Adipose tissue (tissue), 3 donors: ENCODE results near the gene CDK4. TPM values are rescaled to one million over a fixed set of nuclear protein-coding genes. Genes with fewer than 3 reads are reported as not detected.

Experiments
- H3K27ac ChIP-seq: one replicate; pipeline ENCODE4 v1.5.1; 2013; ENCODE audit warnings: low read depth, low read length
- WGBS, 3 donors: extraction: QIAGEN DNeasy Blood & Tissue Kit; methylation state at CpG; one replicate each; pipeline ENCODE4 v1.1.7; 2013; 5-methylcytosine and 5-hydroxymethylcytosine counted together
- polyA plus RNA-seq, 3 donors: library from polyadenylated mRNA; stranded (reverse); fragments of 200-250 nt; gene quantifications; one replicate each; pipeline ENCODE4 v1.2.3, GENCODE V29; 2013
- donor health status: healthy with polysubstance abuse.
- donor health status: Bipolar disorder and iron deficiency.
- donor health status: healthy.

CDK4 gene
- 10 to 100 TPM; 50.9 to 96.4 (median 73.9) TPM for polyA plus RNA-seq

- H3K27ac ChIP-seq, result no peak within 1 kb of the TSS
- 0 to 1% (median 1%) methylated on average over 58 of the region's 58 CpGs for WGBS, 3 donors
Observed at GRCh38 chr12:57751788-57752667, at the start of gene CDK4. TSS of gene CDK4 (minus strand) at chr12:57752310. CDS start at chr12:57751717, 593 bp downstream.

DNA sequence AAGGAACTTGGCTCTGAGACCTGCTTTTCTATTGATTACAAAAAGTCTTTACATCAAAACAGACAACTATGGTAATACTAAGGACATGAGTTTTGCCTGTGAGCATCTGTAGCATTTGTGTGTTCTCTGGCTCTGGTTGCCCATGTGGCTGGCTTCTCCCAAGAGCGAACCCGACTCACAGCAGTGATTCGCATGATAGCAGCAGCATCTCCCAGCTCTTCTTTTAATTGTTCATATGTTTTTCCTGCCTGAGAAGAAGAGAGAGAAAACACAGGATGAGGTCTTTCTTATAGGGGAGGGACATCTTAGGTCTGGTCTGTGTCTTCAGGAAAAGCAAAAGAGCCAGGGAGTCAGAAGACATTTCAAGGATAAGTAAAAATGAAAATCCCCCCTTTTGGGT lies 48.9 kb upstream of the CDK4 start:
- H3K27ac ChIP-seq, result no peak overlapping the region
- WGBS, 3 donors, result 93 to 97% (median 97%) methylated on average over 3 of the region's 3 CpGs

GRCh38 chr12:57797933-57798332 lies 45.8 kb upstream of the CDK4 start:
- H3K27ac ChIP-seq, result no peak overlapping the region
- 91 to 96% (median 94%) methylated on average over 1 of the region's 1 CpG for WGBS, 3 donors

DNA sequence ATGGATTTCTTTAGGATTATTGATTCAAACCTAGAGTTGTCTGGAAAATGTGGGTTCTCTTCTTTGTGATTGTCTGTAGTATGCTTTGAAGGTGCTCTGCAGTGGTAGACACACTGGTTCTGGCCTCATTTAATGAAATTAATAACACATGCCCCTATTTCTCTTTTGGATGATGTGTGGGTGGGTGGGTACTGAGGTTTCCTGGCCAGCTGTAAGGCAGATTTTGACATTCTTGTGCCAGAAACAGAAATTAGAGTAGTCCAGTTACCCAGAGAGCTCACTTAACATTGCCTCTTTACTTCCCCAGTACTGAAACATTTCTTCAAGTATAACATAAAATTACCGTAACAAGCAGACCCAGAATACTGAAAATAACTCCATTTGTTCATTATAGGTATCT lies 44.9 kb upstream of the CDK4 start:
- WGBS, 3 donors, result 90 to 98% (median 97%) methylated on average over 1 of the region's 1 CpG
- no peak overlapping the region for H3K27ac ChIP-seq

DNA sequence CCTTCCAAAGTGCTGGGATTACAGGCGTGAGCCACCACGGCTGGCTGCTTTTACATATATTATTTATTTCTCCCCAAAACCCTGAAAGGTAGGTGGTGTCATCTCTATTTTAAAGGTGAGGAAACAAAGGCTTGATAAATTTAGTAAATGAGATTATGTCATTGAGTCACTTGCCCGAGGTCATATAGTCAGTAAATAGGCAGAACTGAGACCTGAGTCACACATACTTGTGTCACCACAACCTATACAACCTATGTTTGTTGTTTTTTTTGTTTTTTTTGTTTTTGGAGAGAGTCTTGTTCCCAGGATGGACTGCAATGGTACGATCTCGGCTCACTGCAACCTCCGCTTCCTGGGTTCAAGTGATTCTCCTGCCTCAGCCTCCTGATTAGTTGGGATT lies 43.2 kb upstream of the CDK4 start:
- 91 to 94% (median 92%) methylated on average over 6 of the region's 6 CpGs for WGBS, 3 donors

GRCh38 chr12:57793920-57794319 lies 41.8 kb upstream of the CDK4 start:
- no peak overlapping the region for H3K27ac ChIP-seq
- 38 to 59% (median 58%) methylated on average over 1 of the region's 1 CpG for WGBS, 3 donors

More for the DNA sequence above, 43.2 kb upstream of the CDK4 start:
- H3K27ac ChIP-seq, result no peak overlapping the region

DNA sequence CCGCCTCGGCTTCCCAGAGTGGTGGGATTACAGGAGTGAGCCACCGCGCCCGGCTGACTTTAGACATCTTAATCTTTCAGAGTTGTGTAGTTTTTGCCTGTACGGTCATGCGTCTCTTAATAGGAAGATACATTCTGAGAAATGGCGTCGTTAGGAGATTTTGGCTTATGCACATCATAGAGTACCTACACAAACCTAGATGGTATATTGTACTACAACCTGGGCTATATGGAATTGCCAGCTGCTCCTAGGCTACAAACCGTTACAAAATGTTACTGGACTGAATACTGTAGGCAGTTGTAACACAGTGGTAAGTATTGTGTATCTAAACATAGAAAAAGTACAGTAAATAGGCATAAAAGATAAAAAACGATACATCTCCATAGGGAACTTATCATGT lies 31.8 kb upstream of the CDK4 start:
- H3K27ac ChIP-seq, result no peak overlapping the region
- 81 to 92% (median 91%) methylated on average over 11 of the region's 11 CpGs for WGBS, 3 donors

GRCh38 chr12:57783466-57783801 lies 31.3 kb upstream of the CDK4 start:
- H3K27ac ChIP-seq, result no peak overlapping the region
- WGBS, 3 donors, result 69 to 87% (median 84%) methylated on average over 12 of the region's 12 CpGs

DNA sequence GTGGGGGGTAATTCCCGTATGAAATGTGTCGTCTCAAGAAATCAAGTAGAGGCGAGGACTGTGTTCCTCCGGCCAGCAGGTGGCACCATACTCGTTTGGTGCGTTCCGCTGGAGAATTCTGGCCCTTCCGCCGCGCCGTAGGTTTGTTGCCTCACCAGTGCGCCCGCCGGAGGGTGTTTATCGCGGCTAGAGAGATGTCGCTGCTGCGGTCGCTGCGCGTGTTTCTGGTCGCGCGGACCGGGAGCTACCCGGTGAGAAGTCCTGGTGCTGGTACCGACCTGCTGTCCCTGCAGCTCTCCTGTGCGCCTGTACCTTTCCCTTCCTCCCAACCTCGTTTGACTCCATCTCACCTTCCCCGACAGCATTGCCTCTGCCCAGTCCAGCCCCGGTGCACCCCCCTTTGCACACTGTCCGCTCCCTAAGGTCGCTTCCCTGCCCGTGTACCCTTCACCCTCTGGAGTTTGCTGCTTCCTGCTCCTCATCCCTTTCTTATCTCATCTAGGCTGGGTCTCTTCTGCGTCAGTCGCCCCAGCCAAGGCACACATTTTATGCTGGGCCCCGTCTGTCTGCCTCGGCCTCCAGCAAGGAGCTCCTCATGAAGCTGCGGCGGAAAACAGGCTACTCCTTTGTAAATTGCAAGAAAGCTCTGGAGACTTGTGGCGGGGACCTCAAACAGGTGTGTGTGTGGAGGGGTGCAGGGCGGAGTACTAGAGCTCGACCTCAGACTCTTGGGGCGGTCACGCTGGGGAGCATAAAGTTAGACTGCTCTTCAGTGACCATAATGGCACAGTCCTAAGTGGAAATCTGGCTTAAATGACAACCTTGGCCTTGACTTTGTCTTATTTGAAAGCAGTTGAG lies 30.7 kb upstream of the CDK4 start, which contains the start of gene TSFM:
Gene TSFM, plus strand, starts transcription at position 180 of the 858 bp plus-strand sequence. Its CDS starts 15 bp downstream, at position 195.
- WGBS, 3 donors, result 0 to 2% (median 1%) methylated on average over 45 of the region's 45 CpGs
- no peak within 1 kb of the TSS for H3K27ac ChIP-seq

DNA sequence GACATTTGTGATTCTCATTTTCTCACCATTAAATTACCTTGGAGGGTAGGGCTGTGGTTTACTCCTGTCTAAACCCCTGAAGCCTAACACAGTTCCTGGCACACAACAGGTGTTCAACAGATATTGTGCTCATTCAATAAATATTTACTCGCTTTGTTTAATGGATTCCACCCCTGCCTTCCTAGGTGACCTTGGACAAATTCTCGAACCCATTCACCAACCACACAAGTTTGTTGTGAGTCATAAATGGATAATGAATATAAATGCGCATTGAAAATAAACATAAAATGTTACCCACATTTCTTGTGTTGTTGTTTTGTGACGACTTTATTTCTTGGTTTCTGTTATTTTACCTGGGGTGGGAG lies 30.1 kb upstream of the CDK4 start:
- no peak overlapping the region for H3K27ac ChIP-seq
- WGBS, 3 donors, result 6 to 26% (median 21%) methylated on average over 4 of the region's 4 CpGs

DNA sequence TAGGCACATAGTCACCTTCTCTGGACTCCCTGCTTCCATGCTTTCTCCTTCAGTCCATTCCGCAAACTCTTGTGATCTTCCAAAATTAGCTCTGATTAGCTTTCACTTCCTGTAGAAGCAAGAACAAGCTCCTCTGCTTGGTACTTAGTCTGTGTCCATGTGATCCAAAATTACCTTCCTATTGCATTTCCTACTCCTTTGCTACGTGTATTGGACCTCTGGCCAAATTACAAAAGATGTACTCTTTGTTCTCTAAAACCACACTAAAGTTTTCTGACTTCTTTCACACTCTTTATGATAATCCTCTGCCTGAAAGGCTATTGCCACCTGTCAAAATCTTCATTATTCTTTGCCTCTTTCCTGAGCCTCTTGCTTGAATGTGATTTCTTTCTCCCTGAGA lies 29.7 kb upstream of the CDK4 start:
- 47 to 71% (median 62%) methylated on average over 2 of the region's 2 CpGs for WGBS, 3 donors
- no peak overlapping the region for H3K27ac ChIP-seq

DNA sequence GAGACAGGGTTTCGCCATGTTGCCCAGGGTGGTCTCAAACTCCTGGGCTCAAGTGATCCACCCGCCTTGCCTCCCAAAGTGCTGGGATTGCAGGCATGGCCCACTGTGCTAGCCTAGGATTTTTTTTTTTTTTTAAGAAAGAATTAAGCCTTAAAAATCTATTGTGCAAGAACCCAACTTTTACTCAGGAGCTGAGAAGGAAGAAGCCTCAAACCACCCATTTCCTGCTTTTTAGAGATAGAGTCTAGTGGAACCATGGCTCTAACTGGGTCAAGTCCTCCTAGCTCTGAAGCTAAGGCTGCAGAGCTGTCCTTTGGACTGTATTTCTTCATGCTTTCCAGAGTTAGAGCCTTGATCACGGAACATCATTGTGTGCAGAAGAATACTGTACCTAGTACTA lies 29.1 kb upstream of the CDK4 start:
- 78 to 98% (median 83%) methylated on average over 3 of the region's 3 CpGs for WGBS, 3 donors
- no peak overlapping the region for H3K27ac ChIP-seq

DNA sequence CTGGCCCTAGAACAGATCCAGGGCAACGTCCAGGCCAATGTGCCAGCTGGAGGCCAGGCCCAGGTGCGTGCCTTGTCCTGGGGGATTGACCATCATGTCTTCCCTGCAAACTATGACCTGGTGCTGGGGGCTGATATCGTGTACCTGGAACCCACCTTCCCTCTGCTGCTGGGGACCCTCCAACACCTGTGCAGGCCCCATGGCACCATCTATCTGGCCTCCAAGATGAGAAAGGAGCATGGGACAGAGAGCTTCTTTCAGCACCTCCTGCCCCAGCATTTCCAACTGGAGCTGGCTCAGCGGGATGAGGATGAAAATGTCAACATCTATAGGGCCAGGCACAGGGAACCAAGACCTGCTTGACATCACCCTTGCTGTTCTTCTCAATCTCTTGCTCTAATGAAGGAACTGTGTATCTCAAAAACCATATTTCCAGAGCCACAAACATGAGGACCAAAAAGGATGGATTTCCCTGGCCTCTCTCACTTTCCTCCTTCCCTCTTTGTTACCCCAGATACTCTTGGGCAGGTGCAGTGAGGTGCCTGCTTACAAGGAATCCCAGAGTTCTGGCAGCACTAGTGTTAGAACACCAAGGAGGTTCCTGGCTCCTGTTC lies 28.3 kb upstream of the CDK4 start:
- 86 to 87% (median 86%) methylated on average over 4 of the region's 4 CpGs for WGBS, 3 donors
- H3K27ac ChIP-seq, result no peak overlapping the region

DNA sequence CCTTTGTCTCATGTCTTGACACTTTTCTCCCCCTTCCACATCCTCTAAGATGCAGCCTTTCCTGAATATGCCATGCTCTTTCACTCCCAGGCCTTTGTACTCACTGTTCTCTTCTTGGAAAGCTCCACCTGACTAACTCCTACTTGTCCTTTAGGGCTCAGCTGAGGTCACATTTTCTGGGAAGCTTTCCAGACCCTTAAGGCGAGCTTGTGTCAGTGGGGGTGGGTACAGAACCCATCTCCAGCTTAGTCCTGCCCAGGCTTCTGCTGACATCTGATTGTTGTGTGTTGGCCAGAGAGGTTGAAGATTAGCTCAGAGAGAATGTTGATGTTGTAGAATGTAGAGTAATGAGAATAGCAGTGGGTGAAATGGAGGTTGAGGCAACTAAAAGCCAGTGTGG lies 27.6 kb upstream of the CDK4 start:
- H3K27ac ChIP-seq, result no peak overlapping the region
- 45 to 76% (median 59%) methylated on average over 1 of the region's 1 CpG for whole genome bisulfite sequencing, 3 donors

DNA sequence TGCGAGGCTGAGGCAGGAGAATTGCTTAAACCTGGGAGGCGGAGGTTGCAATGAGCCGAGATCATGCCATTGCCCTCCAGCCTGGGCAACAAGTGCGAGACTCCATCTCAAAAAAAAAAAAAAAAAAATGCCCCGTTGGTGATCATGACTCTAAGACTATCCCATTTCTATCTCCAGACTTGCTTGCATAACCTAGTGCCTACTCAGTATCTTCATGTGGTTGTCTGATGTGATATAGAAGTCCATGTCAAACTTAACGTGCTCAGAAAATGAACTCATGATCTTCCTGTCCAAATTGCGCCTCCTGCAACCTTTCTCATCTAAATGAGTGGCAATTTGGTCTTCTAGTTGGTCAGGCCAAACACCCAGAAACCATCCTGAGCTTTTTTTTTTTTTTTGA lies 25.8 kb upstream of the CDK4 start:
- 92 to 94% (median 92%) methylated on average over 7 of the region's 7 CpGs for WGBS, 3 donors
- H3K27ac ChIP-seq, result no peak overlapping the region

GRCh38 chr12:57777367-57777766 lies 25.3 kb upstream of the CDK4 start:
- H3K27ac ChIP-seq, result no peak overlapping the region
- 86 to 93% (median 90%) methylated on average over 7 of the region's 7 CpGs for WGBS, 3 donors

- 86 to 89% (median 86%) methylated on average over 2 of the region's 2 CpGs for WGBS, 3 donors
Observed at GRCh38 chr12:57776247-57776587, 24.1 kb upstream of the CDK4 start.

GRCh38 chr12:57775563-57776246 lies 23.6 kb upstream of the CDK4 start:
- WGBS, 3 donors, result 73 to 85% (median 78%) methylated on average over 4 of the region's 4 CpGs
- H3K27ac ChIP-seq, result no peak overlapping the region

More at GRCh38 chr12:57776247-57776587, 24.1 kb upstream of the CDK4 start:
- no peak overlapping the region for H3K27ac ChIP-seq
